Cardiac fibroblast (primary cell): Measurements from ENCODE around the gene EXOG.

Experiments
- DNase-seq, 2 donors: peaks; one replicate each; pipeline versions ENCODE4 v3.0.0 to v3.0.0-alpha.2; 2010; ENCODE audit warnings: low read depth in 2 of 2
- H3K4me3 ChIP-seq, 2 donors: replicated peaks in 1 of 2; 1 replicate in 1 of 2; 2 replicates in 1 of 2; pipeline ENCODE4 v1.5.1; 2011; ENCODE audit warnings: low read depth in 2 of 2, low read length in 2 of 2, mild to moderate bottlenecking in 2 of 2, moderate library complexity in 1 of 2
- CTCF ChIP-seq: IDR thresholded peaks from one replicate; pipeline ENCODE4 v1.5.1; 2011; ENCODE audit warnings: low read depth, mild to moderate bottlenecking, low read length, inconsistent platforms

The EXOG gene

GRCh38 chr3:38575279-38575843, 79.2 kb downstream of the EXOG start:
- no peak for TF ChIP-seq CTCF
- DNase-seq, result no peak
- H3K4me3 ChIP-seq, result no peak overlapping the region
